ENCODE data around the gene DHRS7B. TPM values are rescaled to one million over a fixed set of nuclear protein-coding genes. Genes with fewer than 3 reads are reported as not detected.
A peak's percentile ranks its signal among the peaks of the same experiment; 100 is the strongest.
"Not testable (repeated sequence)": the region's sequence is repeated elsewhere in the genome, so short reads cannot be mapped to it uniquely, and the experiment has no call there.

Gene DHRS7B
- polyA plus RNA-seq, 1 donor: 30.0 TPM

DNA sequence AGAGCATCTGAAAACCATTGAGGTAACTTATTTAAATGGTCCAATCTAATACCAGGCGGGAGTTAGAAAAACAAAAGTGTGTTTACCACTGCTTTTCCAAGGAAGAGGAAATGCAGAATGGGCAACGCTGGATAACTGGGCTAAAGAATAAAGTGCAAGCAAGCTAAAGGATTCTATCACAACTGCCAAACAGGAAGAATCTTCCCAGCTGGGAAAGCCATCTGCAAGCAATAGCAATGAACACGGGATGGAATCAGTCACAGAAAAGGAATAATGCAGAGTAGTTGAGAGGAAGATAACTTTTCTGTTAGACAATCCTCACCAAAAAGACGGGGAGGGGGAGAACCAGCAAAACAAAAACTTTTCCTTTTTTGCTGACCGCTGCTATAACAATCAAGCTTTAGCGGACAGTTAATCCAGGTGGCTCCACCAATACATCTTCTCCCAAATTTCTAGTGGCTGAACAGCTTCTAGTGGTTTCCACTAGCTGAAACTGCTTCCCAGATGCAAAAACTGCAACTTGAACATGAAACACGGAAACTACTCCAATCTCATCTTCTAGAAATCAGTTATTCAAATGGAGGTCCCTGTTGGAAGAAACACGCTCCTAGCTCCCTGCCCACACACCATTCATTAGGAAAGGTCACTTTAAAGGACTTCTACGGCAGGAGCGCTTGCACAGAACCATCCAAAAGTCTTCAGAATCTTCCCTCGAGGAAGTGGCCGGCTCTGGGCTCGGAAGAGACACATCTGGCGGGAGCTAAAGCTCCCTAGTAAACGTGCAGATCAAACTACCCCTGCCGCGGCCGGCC is 86.3 kb downstream of the DHRS7B start:
- DNase-seq: peak; percentile 26

DNA sequence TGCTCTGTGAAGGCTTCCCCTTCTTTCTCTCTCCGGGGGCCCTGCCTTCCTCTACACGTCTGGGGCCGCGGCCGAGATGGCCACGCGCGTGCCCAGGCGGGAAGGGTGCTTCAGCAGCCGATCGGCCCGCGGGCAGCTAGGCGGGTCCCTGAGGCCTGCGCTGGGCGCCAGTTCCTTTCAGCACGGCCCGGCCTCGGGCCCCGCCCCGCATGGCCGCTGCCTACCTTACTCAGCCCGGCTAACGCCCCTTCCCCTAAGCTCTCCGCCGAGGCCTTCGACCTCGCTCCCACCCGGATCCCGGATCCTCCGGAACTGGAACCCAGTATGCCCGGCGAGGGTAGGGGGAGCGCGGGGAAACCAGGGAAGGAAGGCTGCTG is 86.9 kb downstream of the DHRS7B start:
- DNase-seq: no peak

DNA sequence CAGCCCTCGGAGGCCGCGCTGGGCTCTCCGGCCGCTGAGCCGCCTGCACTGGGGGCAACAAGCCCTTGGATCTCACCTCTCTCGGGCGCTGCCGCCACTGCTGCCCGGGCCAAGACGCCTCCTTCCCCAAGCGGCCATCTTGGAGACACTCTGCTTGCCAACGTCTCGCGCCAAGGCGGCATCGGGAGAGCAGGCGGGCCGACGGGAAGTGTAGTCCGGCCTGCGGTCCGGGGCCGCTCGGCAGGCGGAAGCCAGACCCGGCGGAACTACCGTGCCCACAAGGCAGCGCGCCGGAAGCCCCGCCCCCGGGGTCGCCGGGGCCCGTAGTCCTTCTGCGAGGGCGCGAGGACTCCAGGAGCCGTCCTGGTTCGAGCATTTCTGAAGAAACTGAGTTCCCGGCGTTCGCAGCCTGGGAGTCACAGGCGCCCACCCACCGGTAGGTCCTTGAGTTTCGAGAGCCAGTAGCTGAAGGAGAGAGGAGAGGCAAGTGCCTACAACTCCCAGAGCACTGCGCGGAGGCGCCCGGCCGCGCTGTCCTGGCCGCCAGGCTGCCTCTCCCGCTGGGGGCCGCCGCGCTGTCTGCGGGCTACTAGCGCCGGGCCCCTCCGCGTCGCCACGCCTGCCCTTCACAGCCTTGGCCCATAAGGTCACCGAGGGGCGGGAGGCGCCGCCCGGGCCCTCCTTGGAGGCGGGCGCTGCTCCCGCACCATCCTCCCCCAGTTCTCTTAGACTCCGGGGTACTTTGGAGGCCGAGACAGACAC is 87.4 kb downstream of the DHRS7B start, which contains the start of gene TMEM11:
TSS of gene TMEM11 (minus strand) at position 147 of the 762 bp plus-strand sequence. CDS start at position 138, 9 bp downstream.
- peak; percentile 97 for DNase-seq

DNA sequence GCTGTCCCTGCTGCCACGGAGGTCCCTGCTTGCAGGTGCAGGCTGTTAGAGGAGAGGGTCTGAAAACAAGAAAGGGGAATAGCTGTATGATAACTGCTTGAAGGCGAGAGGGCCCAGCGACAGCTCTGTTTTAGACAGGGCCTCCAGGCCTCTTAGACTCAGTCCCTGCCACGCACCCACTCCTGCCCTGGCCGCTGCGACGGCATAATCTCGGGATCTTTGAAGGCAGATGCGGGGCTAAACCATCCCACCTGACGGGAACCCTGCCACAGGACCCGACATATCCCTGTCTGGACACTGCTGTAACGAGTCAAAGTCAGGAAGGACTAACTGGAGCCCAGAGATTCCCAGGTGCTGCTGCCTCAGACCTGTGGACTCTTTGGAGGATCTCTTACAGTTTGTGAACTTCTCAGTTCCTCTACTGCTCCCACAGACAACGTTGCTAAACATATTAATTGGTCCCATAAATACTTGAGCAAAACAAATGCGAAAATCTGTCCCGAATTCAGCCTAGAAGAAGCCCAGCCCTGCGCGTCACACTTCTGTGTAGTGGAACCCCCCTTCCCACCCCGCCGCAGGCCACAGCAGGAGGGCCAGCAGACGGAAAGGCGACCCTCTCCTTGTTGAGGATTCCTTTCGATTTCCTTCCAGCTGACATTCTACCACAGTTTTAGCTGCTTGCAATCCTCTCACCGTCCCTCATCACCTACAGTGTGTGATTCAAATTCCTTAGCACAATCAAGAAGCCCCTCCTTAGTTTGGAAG is 88.2 kb downstream of the DHRS7B start:
- peak; percentile 31 for DNase-seq

DNA sequence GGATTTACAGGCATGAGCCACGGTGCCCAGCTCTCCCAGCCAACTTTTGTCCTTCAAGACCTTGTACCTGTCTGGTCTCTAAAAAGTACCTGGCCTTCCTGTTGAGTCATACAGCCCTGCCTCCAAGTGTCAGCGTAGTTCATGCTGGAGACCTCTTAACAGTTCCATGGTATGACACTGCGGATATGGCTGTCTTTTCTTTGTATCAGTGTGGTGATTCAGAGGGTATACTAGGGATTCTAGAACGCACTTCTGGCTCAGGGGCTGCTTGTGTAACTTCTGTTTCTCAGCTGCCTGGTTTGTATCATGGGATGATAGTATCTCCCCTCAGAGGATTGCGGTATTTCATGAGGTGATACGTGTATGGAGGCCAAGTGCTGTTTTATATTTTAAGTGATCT is 89.2 kb downstream of the DHRS7B start:
- DNase-seq: no peak

DNA sequence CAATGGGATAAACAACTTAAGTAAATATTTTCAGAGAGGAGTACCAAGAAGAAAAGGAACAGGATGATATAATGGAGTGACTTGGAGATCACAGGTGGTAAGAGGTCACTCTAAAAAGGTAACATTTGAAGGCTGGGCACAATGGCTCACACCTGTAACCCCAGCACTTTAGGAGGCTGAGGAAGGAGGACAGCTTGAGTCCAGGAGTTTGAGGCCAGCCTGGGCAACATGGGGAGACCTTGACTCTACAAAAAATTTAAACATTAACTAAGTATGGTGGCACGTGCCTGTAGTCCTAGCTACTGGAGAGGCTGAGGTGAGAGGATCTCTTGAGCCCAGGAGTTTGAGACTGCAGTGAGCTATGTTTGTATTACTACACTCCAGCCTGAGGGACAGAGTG is 90.6 kb downstream of the DHRS7B start:
- no peak for DNase-seq

DNA sequence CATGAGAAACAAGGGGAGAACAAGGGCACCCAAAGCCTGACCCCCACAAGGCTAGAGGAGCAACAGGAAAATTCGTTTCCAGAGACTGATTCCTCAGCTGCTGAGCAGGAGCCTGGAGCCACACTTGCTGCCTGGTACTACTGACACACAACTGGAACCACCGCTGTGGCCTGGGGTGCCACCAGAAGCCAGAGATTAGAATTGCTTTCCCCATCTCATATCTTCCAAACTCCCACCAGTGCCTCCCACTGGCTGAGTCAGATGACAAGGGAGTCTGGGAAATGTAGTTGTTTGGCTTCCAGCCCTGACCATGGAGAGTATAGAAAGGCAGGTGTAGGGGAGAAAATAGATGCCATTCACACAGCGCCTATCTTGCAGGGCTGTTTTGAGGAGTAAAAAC is 91.3 kb downstream of the DHRS7B start:
- DNase-seq: no peak

DNA sequence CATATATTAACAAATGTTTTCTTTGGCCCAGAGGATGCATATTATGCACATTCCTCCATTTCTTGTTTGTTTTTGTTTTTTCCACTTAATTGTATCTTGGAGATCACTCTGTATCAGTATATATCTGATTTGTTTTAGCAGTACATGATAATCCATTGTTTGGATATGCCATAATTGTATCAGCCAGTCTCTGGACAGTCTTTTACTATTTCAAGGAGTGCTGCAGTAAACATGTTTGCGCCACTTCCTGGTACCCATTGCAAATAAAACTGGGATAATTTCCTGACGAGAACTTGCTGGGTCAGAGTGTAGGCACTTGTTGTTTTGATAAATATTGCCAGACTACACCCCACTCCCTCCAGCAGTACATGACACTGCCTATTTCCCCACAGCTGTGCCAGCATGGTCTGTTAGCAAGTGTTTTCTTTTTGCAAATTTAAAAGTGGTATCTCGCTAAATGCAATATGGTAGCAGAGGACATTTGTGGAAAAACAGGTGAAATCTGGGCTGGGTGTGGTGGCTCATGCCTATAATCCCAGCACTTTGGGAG is 92.1 kb downstream of the DHRS7B start:
- no peak for DNase-seq

DNA sequence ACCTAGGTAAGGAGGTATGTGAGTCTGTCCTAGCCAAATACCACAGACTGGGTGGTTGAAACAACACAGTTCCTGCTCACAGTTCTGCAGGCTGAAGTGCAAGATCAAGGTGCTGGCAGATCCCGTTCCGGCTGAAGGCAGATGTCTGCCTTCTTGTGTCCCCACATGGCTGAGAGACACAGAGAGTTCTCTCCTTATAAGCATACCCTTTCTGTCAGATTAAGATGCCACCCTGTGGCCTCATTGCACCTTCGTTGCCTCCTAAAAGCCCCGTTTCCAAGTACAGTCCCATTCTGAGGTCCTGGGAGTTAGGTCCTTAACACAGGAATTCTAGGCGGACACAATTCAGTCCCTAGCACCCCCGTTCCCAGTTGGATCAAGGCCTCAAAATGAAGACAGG is 96.3 kb downstream of the DHRS7B start:
- DNase-seq: no peak

DNA sequence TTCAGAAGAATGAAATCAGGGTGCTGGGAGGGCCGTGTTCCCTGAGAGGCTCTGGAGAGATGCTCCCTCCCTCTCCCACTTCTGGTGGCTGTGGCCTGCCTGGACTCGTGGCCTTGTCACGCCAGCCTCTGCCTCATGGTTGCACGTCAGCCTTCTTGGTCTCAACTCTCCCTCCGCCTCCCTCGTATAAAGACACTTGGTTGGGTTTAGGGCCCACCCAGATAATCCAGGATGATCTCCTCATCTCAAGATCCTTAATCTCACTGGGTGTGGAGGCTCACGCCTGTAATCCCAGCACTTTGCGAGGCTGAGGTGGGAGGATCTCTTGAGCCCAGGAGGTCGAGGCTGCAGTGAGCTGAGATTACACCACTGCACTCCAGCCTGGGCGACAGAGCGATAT is 100.5 kb downstream of the DHRS7B start:
- DNase-seq: not testable (repeated sequence)

DNA sequence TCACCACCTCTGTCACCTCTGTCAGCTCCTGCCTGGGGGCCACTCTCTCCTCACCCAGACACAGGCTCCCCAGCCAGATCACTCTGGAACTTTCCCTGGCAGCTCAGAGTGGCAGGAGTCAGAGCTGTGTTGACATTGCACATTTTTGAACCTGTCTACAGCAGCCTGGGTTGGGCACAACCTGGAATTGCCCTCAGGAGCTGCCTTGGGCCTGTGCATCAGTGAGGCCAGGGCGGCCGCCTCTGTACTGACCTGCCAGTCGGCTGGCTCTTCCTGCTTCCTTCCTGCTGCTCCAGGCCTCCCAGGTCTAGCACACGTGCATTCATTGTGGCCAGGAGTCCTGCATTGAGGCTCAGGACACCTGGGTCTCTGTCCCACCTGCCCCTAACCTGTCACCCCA is 101.3 kb downstream of the DHRS7B start:
- no peak for DNase-seq

DNA sequence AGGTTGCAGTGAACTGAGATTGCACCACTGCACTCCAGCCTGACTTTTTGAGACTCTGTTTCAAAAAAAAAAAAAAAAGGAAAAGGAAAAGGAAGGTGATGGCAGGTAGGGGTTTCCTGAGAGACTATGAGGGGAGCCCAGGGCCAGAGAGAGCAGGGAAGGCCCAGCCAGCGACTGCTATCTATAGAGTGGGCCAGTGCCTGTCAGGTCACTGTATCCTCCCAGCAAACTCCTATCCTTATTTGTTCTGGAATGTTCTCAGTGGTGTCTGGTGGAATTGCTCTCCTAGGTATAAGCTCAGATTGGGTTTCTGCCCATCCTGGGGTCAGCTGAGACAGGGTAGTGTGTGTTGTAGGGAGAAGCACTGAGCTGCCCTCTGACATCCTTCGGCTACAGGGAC is 102.1 kb downstream of the DHRS7B start:
- no peak for DNase-seq

DNA sequence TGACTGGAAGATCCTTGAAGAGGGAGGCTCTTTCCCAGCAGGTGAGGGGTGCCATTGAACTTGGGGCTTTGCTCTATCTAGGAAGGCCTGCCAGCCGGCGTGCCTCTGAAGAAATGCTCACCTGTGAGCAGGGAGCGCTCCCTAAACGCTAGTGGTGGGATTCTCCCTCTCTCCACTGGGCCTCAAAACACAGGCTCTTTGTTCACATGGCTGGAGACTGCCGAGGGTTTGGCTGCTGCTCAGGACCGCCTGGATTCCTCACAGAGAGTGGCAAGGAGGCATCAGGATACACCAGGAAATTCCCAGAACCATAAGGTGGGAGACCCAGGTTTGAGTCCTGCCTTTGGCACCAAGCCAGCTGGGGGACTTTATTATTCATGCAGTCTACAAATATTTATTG is 104.8 kb downstream of the DHRS7B start:
- no peak for DNase-seq

DNA sequence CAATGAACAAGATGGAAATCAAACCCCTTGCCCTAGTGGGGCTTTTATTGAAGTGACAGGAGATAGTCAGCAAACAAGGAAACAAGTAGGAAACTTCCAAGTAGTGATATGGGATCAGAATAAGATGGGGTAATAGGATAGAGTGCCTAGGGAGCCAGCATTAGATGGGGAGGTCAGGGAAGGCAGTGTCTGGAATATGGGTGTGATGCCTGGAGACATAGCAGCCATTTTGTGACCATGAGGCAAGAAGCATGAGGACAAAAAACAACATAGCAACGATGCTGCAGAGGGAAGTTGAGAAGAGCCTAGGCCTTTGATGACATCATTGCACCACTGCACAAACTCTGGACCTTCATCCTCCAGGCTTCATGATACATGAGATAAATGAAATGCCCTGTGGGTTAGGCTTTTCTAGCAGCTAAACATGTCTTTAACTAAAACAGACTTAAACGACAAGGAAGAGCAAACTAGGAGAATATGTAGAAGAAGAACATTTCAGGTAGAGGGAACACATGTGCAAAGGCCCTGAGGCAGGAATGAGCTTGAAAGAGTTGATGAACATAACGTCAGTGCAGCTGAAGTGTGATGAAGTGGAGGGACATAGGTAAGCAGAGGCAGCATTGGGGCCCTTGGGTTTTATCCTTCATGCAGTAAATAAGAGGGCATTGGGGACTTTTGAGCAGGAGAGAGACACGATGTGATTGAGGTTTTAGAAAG is 105.4 kb downstream of the DHRS7B start:
- no peak for DNase-seq

DNA sequence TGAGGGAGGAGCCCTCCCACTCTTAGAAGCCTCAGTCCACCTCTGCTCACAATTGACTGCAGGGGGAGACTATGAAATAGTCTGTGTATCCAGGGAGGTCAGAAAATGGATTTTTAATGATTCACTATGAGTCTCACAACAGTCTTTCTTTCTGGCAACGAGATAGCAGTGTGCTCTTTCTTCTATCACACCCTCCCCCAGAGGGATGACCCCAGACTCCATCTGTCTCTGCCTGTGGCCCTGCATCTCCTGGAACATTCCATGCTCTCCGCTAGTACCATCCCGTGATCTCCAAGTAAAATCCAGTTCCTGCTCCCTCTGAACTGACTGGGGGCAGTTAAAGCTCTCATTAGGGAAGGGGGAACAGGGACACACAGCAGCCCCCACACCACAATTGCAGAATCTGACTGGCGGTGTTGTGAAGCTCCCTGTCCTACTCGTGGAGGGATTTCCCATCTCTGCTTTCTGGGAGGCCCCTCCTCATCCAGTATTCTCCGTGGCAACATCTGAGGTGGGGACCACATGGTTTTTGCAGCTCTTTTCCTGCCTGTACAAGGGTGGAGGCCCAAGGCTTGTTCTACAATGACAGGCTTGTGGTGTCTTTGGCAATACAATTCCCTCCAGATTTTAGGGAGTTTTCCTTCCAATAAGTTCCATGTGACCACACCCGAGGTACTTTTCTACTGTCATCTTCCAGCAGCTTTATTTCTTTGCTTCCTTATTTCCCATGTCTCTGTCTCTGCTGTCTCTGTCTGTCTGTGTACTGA is 107.0 kb downstream of the DHRS7B start:
- no peak for DNase-seq

DNA sequence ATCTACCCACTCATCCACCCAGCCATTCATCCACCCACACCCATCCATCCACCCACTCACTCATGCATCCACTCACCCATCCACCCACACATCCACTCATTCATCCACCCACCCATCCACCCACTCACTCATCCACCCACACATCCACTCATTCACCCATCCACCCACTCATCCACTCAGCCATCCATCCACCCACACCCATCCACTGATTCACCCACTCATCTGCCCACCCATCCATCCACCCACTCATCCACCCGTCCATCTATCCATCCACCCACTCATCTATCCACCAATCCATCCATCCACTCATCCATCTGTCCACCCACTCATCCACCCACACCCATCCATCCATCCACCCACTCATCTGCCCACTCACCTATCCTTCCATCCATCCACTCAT is 109.2 kb downstream of the DHRS7B start:
- DNase-seq: no peak

DNA sequence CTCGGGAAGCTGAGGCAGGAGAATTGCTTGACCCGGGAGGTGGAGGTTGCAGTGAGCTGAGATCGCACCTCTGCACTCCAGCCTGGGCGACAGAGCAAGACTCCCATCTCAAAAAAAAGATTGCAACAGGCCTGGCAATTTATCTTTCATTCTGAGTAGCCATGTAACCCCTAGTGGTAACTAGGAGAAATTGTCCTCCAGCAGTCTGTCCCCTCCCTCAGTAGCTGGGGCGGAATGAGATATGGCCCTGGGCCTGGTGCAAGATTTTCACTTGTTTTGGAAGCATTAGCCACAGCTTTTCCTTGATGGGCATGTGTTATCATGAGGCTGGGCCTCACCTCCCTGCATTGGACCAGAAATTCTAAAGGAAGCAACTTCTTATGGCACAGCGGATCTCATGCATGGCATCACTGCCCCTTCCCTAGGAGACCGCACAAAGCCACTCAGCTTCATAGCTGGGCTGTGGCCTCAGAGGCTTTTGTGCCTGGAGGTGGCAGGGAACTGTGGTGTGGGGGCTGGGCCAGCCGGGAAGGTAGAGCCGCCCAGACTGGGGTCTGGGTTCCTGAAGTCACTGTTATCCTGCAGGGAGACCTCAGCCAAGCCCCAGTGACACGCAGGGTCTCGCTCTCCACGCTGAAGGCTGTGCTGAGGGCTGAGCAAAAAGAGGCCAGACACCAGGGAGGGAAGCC is 113.1 kb downstream of the DHRS7B start:
- no peak for DNase-seq

DNA sequence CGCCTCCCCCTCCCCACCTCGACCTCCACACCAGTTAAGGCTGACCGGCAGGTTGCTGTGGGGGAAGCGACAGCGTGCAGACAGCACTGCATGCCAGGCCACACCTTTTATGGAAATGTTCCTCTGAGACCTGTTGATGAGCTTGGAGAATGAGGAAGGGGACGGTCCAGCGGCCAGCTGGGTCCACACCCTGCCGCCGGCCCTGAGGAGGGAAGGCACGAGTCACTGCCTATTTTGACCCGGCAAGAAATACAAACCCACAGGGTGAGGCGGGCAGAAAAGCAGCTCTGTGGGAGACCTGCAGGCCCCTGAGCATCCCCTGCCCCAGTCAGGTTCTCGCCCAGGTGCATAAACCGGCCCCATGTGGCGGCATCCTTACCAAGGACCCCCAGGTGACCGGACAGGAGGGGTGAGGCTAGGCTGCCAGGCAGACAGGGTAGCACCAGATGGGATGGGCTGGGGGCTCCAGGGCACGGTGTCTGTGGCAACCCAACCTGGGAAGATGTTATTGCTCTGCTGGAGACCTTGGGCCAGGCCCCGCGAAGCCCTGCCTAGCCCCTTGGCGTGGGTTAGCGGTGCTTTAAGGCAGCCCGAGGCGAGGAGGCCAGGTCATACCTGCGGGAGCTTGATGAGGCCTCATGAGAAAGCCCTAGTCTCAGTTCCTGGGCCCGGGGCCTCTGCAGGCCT is 113.7 kb downstream of the DHRS7B start:
- DNase-seq: no peak

All from hindlimb muscle (tissue), 1 donor.